T47D (cell line): ENCODE data around the gene KDM1B.
"Not testable (repeated sequence)": the region's sequence is repeated elsewhere in the genome, so short reads cannot be mapped to it uniquely, and the experiment has no call there.

Experiments
- DNase-seq, 2 experiments: peaks; one replicate each; pipeline versions ENCODE4 v3.0.0 to v3.0.0-alpha.2; 2011 to 2012; ENCODE audit warnings: low read depth in 1 of 2, low spot score in 1 of 2
- JUND ChIP-seq: IDR thresholded peaks from 2 replicates; pipeline ENCODE4 v1.6.1; 2012; ENCODE audit warnings: low read depth
- in situ Hi-C: cut with HindIII; loops from 2 replicates; pipeline ENCODE4 v1.10.0; 2016; ENCODE audit warnings: low sequenced_read_pairs, low pct_unique_long_range_greater_than_20kb

KDM1B gene

DNA sequence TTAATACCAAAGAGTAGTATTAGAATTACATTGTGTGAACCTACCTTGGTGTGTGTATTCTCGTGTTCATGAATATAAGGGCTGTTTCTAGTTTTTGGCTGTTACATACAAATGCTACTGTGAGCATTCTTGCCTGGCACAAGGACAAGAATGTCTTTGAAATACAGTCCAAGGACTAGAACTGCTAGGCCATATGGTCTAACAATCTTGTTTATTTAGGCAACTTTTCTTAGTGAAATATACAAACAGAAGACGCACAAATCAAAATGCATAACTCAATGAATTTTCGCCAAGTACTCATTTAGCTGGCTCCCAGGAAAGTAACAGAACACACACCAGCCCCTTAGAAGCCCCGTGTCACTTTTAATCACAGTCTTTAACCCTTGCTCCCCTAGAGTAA, 28.5 kb downstream of the KDM1B start:
- DNase-seq, result no peak
- TF ChIP-seq JUND, result no peak
- in situ Hi-C loops, result no loop called here

- TF ChIP-seq JUND, result no peak
- no peak for DNase-seq
- in situ Hi-C loops, result no loop called here
Observed at GRCh38 chr6:18185624-18186023, 30.4 kb downstream of the KDM1B start.

- TF ChIP-seq JUND, result no peak
- DNase-seq, result peak in 1 of 2 experiments; percentile 18
- in situ Hi-C loops, result no loop called here
Observed at GRCh38 chr6:18186033-18186432, 30.8 kb downstream of the KDM1B start.

DNA sequence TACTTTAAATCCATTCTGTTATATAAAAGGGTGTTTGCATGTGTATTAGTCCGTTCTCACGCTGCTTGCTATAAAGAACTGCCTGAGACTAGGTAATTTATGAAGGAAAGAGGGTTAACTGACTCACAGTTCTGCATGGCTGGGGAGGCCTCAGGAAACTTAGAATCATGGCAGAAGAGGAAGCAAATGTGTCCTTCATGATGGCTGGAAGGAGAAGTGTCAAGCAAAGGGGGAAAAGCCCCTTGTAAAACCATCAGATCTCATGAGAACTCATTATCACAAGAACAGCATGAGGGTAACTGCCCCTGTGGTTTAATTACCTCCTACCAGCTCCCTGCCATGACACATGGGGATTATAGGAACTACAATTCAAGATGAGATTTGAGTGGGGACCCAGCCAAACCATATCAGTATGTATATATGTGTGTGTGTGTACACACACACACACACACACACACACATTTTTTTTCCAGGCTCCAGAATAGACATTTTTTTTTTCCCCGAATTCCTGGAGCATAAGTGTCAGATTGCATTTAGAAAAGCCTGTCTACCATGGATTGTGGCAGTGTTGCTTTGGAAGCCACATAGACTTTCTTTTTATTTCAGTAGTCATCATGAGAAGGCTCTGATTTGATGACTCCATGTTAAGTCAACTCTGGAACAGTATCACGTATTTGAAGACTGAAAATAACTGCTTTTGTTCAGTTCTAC, 31.5 kb downstream of the KDM1B start:
- DNase-seq, result no peak
- TF ChIP-seq JUND, result no peak
- in situ Hi-C loops, result no loop called here

- TF ChIP-seq JUND, result no peak
- DNase-seq, result no peak
- in situ Hi-C loops, result no loop called here
Observed at GRCh38 chr6:18187701-18188100, 32.5 kb downstream of the KDM1B start.

DNA sequence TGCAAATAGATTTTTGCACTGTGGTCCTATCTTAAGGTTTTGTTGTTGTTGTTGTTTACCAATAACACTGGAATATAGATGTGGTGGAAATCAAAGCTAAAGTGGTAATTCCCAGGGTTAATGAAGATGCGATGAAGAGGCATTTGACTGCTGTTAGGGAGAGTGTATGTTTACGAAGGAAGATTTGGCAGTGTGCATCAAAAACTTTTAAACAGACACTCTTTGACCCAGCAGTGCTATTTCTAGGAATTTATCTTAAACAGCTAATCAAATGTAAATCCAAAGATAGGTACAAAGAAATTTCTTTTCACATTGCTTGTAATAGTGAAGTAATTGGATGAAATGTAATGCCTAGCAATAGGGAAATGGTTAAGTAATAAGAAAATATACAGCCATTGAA, 34.0 kb downstream of the KDM1B start:
- in situ Hi-C loops, result no loop called here
- DNase-seq, result no peak
- no peak for TF ChIP-seq JUND

- no peak for TF ChIP-seq JUND
- DNase-seq, result no peak
- in situ Hi-C loops, result no loop called here
Observed at GRCh38 chr6:18192026-18192425, 36.8 kb downstream of the KDM1B start.

DNA sequence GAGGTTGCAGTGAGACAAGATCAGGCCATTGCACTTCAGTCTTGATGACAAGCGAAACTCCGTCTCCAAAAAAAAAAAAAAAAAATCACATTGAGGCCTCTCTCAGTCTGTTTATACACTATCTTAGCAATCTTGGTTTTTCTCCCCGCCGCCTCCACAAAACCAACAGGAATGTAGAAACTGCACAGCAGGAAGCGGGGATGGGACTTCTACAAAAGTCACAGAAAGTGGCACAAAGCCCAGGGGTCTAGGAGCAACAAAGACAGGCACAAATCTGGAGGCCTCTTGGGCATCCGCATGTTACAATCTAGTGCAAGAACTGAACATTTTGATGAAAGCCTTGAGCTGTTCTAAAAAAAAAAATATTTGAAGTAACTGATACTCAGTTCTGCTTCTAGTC, 48.6 kb downstream of the KDM1B start:
- in situ Hi-C loops, result no loop called here
- DNase-seq, result no peak
- TF ChIP-seq JUND, result no peak

- in situ Hi-C loops, result no loop called here
- no peak for TF ChIP-seq JUND
- DNase-seq, result no peak
Observed at GRCh38 chr6:18204691-18205090, 49.5 kb downstream of the KDM1B start.

GRCh38 chr6:18206591-18206990, 51.4 kb downstream of the KDM1B start:
- in situ Hi-C loops, result no loop called here
- DNase-seq, result no peak
- TF ChIP-seq JUND, result no peak

- in situ Hi-C loops, result no loop called here
- TF ChIP-seq JUND, result no peak
- no peak for DNase-seq
Observed at GRCh38 chr6:18207438-18207837, 52.2 kb downstream of the KDM1B start.

- no peak for DNase-seq
- in situ Hi-C loops, result no loop called here
- TF ChIP-seq JUND, result no peak
Observed at GRCh38 chr6:18207949-18208348, 52.7 kb downstream of the KDM1B start.

- DNase-seq, in situ Hi-C loops: not testable (repeated sequence)
Observed at GRCh38 chr6:18208778-18209177, 53.6 kb downstream of the KDM1B start.

GRCh38 chr6:18209539-18210197, 54.4 kb downstream of the KDM1B start:
- in situ Hi-C loops, result no loop called here
- no peak for TF ChIP-seq JUND
- peak in 1 of 2 experiments; percentile 10 for DNase-seq
